HG02885 (cell line): Measurements from ENCODE around the gene FHIP2A.
"Not testable (repeated sequence)": the region's sequence is repeated elsewhere in the genome, so short reads cannot be mapped to it uniquely, and the experiment has no call there.

Experiments used
- ATAC-seq: cut with Tn5 transposase; IDR thresholded peaks from one replicate; pipeline ENCODE4 v1.9.1; 2021; ENCODE audit warnings: mild to moderate bottlenecking; ENCODE audit not compliant: unreplicated experiment, poor library complexity

Gene FHIP2A

DNA sequence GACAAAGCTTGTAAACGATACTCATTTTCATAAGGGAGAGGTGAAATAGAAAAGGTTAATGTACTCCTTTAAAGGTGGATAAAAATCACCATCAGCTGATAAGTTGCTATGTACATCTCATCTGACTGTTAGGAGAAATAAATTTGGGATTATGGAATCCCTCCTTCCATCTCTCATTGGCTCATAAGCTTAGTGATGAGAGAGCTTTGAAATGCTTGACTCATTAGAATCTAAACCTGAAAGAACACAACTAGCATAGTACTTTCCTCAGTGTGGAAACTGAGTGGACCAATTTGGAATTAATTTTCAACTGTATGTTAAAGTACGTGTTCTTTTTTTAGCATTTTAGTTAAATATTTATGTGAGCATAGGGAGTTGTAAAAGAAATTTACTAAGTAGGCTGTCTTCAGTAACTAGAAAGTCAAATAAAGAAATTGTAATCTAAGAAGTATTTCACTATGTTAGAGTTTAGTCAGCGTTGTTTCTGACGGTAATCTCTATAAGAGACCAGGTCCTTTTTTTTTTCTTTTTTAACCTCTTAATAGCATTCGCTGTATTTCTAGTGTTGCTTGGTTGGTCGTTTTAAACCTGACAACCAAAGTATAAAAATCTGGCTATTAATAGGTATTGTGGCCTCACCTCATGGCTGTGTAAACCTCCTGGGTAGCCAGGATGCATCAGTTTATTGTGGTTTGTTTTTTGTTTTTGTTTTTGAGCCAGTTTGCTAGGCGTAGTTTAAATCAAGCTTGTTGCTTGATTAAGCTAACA lies 34.4 kb downstream of the FHIP2A start:
- ATAC-seq, result no peak

DNA sequence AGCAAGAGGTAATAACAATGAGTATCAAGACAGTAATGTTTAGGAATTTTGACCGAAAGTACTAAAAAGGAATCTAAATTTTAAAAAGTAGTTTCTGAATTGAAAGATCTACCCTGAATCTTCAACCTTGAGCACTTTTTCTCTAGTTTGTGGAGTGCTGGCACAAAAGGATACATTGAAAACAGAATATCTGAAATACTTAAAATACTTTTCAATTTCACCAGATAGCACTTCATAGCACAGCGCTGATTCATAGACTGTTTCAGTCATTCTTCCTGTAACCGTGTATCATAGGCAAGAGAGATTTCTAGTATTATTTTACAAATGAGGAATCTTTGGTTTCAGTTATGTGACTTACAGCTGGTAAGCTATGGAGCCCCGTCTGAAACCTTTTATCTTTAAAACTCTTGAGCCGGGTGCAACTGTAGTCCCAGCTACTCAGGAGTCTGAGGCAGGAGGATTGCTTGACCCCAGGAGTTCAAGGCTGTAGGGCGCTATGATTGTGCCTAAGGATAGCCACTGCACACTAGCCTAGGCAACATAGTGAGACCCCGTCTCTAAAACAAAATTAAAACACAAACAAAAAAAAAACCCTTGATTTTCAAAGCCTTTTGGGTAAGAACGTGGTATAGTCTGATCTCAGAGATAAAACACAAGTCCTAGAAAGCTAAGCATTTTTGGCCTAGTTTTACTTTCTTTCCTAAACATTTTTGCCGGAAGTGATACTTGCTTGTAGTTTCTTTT lies 35.1 kb downstream of the FHIP2A start:
- peak; percentile 69 for ATAC-seq

DNA sequence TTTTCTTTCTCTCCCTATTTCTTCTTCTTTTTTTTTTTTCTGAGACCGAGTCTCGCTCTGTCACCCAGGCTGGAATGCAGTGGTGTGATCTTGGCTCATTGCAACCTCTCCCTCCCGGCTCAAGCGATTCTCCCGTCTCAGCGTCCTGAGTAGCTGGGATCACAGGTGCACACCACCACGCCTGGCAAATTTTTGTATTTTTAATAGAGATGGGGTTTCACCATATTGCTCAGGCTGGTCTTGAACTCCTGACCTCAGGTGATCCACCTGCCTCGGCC lies 35.6 kb downstream of the FHIP2A start:
- not testable (repeated sequence) for ATAC-seq

DNA sequence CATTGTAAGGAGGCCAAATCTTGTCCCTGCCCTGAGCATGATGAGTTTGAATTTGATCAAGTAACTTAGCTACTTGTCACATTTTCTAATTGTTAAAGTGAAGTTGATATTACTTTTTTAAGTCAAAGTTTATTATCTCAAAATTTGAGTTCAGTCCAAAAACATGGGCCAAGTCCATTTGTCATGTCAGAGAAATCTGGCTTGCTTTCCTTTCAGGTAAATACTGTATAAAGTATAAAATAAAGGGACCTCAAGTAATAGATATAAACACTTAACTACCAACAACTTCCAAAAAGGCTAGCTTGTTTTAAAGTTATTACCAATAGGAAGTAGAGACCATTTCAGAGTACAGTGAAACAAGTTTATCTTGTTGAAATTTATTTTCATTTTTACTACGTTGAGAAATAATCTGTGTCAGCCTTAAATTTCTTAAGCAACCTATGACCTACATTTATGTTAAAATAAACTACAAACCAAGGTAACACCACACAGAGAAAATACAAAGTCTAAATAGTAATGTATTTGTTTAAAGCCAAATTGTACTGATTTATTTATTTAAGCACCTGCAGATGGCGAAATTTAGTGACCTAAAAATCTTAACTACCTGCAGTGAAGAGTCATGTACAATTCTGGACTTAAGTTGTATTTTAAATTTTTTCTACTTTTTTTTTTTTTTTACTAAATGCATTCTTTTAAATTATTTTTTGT lies 36.5 kb downstream of the FHIP2A start:
- ATAC-seq, result no peak

DNA sequence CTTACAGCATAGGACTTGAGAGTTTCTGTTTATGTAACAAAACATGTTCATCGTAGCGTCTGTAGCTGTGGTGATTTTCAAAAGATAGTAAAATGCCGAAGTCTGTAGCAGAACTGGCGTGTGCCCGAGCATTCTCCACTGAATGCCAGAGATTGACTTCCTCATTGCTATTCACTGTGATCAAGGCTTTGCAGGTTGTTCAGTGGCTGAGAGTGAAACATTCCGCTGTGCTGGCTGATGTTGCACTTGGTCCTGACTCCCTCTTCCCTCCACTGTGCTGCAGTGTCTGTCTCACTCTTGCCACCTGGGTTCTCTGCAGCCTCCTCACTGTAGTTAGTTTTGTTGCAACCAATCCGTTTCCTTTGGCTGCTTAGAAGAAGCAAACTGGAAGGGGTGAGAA lies 37.6 kb downstream of the FHIP2A start:
- ATAC-seq, result no peak

DNA sequence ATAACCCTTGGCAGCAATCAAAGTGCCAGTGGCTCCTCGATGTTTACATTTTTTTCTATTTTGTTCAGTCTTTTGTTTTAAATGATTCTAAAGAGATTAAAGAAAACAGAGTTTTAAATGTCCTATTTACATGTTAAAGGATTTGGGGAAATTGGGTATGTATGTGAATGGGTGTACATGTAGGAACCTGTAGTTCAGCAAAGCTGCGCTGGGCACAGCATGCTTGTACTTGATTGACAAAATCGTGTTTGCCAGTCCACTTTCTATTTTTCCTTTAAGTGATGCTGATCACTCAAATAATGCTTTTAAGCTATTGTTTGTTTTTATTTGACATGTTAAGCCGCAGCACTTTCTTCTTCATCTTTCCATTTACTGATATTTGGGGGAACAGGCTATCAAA lies 40.9 kb downstream of the FHIP2A start:
- no peak for ATAC-seq

DNA sequence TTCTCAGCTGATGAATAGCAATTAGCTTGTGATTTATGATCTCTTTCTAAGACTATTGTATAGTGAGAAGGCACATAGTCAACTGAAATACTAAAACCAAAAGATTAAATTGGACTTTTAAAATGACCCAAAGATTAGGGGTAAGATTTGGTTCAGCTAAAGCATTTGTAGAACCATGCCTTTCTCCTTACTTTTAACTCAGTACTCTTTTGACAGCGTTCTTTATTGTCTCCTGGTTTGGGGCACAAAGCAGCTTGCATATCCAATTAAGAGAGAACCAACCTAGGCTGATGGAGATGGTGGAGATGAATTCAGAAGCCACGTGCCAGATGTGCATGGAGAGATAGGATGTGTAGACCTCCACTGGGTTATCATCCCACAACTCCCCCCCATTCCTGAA lies 45.8 kb downstream of the FHIP2A start:
- ATAC-seq, result no peak

DNA sequence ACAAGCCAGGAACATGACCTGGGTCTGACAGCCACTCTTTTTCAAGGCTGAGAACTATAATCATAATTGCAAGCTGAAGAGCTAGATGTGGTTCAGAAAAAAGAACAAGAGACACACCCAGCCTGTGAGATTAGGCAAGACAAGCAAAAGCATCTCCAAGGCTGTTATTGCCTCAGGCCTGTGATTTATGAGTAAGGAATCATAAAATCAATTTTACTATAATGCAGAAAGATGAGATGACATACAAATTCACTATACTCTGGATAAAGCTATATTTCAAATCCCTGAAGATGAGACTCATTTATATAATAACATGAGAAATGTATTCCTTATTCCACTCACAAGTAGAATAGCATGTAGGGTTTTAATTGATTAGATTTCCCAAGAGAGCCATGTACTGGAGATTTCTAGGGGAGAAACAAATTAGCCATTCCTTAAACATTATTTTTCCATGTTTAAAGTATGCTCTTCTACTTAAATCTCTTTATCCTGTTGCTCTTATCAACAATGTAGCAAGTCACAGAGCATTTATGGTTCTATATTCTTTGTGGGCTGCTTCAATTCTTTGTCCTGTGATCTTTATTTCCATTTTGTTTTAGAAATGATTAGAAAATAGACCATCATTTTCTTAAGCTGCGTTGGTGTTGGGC lies 47.4 kb downstream of the FHIP2A start:
- no peak for ATAC-seq

DNA sequence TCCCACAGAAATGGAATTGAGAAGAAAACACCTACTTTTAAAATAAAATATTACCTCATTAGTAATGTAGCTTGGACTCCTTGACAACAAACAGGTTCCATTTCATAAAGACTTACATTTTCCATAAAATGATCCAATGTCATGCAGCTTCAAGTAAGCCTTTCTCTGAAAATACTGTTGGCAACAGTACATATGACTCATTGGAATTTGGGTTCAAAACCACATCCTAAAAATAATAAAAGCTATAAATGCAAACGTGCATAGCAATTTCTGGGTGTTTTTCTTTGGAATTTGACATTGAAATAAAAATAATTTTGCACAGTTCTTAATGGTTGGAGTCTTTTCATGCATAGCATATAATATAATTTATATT lies 47.9 kb downstream of the FHIP2A start:
- no peak for ATAC-seq

DNA sequence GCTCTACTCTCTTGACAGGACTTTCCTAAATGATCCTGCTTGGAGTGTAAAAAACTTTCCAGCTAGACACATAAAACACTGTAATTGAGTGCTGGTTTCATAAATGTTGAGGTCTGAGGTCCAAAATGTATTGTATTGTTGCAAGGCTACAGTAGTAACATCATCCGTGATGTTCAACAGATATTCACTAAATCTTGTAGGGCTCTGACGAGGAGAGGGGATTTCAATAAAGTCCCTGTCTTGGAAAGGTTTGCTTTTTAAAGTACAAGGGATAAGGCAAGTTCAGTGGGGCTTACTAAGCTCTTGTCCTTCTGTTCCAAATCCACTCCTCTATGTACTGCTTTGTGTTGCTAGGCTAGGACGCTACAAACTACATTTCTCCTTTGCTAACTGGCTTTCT lies 48.9 kb downstream of the FHIP2A start:
- ATAC-seq, result no peak

DNA sequence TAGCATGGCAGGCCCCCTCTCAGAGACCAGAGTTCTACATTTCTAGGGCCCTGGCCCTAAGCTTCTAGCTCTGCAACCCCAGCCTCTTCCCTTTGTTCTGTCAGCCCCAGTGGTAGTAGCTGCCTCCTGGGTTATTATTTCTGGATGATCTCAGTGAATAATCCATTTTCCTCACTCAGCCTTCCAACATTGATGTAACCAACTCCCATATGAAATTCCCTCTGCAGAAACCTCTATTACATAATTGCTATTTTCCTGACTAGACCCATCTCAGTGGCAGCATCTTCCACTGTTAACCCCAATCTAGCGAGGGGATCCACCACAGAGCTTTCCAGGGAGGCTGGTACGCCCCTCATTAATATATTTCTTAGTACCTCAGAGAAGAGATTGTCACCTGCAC lies 49.8 kb downstream of the FHIP2A start:
- no peak for ATAC-seq
